Stimulated activated CD4-positive, alpha-beta T cell treated with anti-CD3 and anti-CD28 coated beads, TNF-alpha, amount 100 ng/mL, for 24 hours (primary cell): ENCODE data around the gene CHST2.

ENCODE experiments used
- DNase-seq, 3 experiments: peaks; one replicate each; pipeline ENCODE4 v3.0.0-alpha.2; 2020; ENCODE audit warnings: low read depth in 3 of 3

CHST2 gene

GRCh38 chr3:143099210-143099609 lies 20.4 kb upstream of the CHST2 start:
- DNase-seq: no peak

GRCh38 chr3:143099690-143100089 lies 19.9 kb upstream of the CHST2 start:
- no peak for DNase-seq

- no peak for DNase-seq
These were observed 19.1 kb upstream of the CHST2 start for GRCh38 chr3:143100451-143100850.

GRCh38 chr3:143101792-143102381 lies 17.7 kb upstream of the CHST2 start:
- DNase-seq: no peak

GRCh38 chr3:143103652-143104051 lies 15.9 kb upstream of the CHST2 start:
- DNase-seq: no peak

GRCh38 chr3:143105170-143105569 lies 14.4 kb upstream of the CHST2 start:
- no peak for DNase-seq

- no peak for DNase-seq
These were observed 9.7 kb upstream of the CHST2 start for GRCh38 chr3:143109861-143110260.

- DNase-seq: no peak
These were observed 9.2 kb upstream of the CHST2 start for GRCh38 chr3:143110371-143110770.

GRCh38 chr3:143118630-143119008 lies 952 bp upstream of the CHST2 start:
- DNase-seq: no peak

GRCh38 chr3:143119974-143120715 lies 574 bp downstream of the CHST2 start:
- DNase-seq: peak in 1 of 3 experiments; percentile 41

GRCh38 chr3:143120716-143121240 lies 1.2 kb downstream of the CHST2 start:
- peak in 1 of 3 experiments; percentile 30 for DNase-seq

- peak; percentile 22 to 74 (median 41) for DNase-seq
These were observed 1.9 kb downstream of the CHST2 start for GRCh38 chr3:143121241-143122088.

- no peak for DNase-seq
These were observed 2.5 kb downstream of the CHST2 start for GRCh38 chr3:143122089-143122430.

- DNase-seq: no peak
These were observed 3.2 kb downstream of the CHST2 start for GRCh38 chr3:143122608-143123352.

- no peak for DNase-seq
These were observed 3.9 kb downstream of the CHST2 start for GRCh38 chr3:143123353-143123984.

- no peak for DNase-seq
These were observed 5.3 kb downstream of the CHST2 start for GRCh38 chr3:143124601-143125520.

GRCh38 chr3:143127801-143128200 lies 8.2 kb downstream of the CHST2 start:
- no peak for DNase-seq

- DNase-seq: no peak
These were observed 8.8 kb downstream of the CHST2 start for GRCh38 chr3:143128227-143128955.

GRCh38 chr3:143132246-143132980 lies 12.8 kb downstream of the CHST2 start:
- no peak for DNase-seq
